Right lobe of liver (tissue), 4 donors: ENCODE results near the gene TARP.

ENCODE experiments used
- POLR2A ChIP-seq: fragments of 450-650 bp; IDR thresholded peaks from one replicate; pipeline ENCODE4 v1.6.1; 2017; ENCODE audit warnings: antibody characterized with exemption, mild to moderate bottlenecking
- TF ChIP-seq, protein P1 (sequence below), 4 donors: fragments of 200-600 bp in 3 of 4; fragments of 450-650 bp in 1 of 4; IDR thresholded peaks; one replicate each; pipeline versions ENCODE4 v1.5.1 to v1.8.0; 2016 to 2022; ENCODE audit warnings: antibody characterized with exemption in 4 of 4, mild to moderate bottlenecking in 2 of 4
- donor health status: DM: no; HTN: no; CAD: no.
- donor health status: DM: no; HTN: no; CAD: no.
- donor health status: DM: no; HTN: yes; CAD: no.

DNA sequence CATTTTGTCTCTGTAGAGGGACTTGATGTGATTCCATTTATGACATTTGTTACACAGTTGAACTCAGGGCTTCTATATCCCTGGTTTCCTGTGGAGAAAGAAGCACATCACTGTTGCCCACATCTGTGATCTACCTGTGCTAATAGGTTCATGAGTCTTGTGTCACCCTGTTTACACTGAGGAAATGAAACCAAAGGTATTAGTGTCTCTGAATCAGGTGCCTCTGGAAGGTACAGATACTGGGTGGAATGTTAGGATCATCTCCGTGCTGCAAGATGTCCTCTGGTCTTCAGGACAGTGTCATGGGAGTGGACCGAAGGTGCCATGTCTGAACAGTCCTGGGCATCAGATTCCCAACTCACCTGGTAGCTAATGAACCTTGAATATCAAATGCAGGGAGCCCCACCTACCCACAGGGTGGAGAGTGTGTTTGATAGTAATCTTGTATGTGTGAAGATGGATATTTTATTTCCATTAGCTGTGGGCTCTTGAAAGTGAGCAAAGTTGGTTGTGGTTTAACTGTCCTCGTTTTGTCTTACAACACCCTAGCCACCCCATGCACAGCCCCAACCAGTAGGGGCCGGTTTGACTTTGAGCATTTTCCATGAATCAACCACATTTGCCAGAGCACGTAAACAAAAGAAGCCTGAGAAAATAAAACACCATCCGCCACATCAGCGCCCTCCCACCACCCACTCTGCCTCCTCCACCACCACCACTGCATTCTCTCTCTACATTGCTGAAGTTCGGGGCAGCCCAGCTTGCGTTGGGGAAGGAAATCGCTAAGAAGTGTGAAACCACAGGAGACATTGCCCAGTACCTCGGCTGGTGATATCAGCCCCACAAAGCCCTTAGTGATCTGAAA, 40.7 kb downstream of the TARP start:
- TF ChIP-seq, protein P1, sequence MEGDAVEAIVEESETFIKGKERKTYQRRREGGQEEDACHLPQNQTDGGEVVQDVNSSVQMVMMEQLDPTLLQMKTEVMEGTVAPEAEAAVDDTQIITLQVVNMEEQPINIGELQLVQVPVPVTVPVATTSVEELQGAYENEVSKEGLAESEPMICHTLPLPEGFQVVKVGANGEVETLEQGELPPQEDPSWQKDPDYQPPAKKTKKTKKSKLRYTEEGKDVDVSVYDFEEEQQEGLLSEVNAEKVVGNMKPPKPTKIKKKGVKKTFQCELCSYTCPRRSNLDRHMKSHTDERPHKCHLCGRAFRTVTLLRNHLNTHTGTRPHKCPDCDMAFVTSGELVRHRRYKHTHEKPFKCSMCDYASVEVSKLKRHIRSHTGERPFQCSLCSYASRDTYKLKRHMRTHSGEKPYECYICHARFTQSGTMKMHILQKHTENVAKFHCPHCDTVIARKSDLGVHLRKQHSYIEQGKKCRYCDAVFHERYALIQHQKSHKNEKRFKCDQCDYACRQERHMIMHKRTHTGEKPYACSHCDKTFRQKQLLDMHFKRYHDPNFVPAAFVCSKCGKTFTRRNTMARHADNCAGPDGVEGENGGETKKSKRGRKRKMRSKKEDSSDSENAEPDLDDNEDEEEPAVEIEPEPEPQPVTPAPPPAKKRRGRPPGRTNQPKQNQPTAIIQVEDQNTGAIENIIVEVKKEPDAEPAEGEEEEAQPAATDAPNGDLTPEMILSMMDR (IDR thresholded peaks at IDR 0.05) = no peak
- no peak for TF ChIP-seq POLR2A
